ENCODE data around the gene PTPRT.

Gene PTPRT

GRCh38 chr20:42164121-42164890 is 1025.4 kb downstream of the PTPRT start:
- no peak for DNase-seq

- DNase-seq: no peak
Observed at GRCh38 chr20:42161228-42161829, 1028.4 kb downstream of the PTPRT start.

GRCh38 chr20:42159808-42160207 is 1029.9 kb downstream of the PTPRT start:
- no peak for DNase-seq

- no peak for DNase-seq
Observed at GRCh38 chr20:42158272-42158671, 1031.4 kb downstream of the PTPRT start.

- DNase-seq: no peak
Observed at GRCh38 chr20:42155586-42155985, 1034.1 kb downstream of the PTPRT start.

- no peak for DNase-seq
Observed at GRCh38 chr20:42152575-42152974, 1037.1 kb downstream of the PTPRT start.

- DNase-seq: no peak
Observed at GRCh38 chr20:42150230-42150629, 1039.5 kb downstream of the PTPRT start.

- no peak for DNase-seq
Observed at GRCh38 chr20:42138729-42139128, 1051.0 kb downstream of the PTPRT start.

- DNase-seq: no peak
Observed at GRCh38 chr20:42134265-42135098, 1055.2 kb downstream of the PTPRT start.

GRCh38 chr20:42130810-42131596 is 1058.7 kb downstream of the PTPRT start:
- DNase-seq: no peak

- no peak for DNase-seq
Observed at GRCh38 chr20:42125426-42125825, 1064.3 kb downstream of the PTPRT start.

- no peak for DNase-seq
Observed at GRCh38 chr20:42123981-42124473, 1065.7 kb downstream of the PTPRT start.

- DNase-seq: no peak
Observed at GRCh38 chr20:42118409-42119125, 1071.1 kb downstream of the PTPRT start.

GRCh38 chr20:42118001-42118400 is 1071.7 kb downstream of the PTPRT start:
- DNase-seq: no peak

- DNase-seq: no peak
Observed at GRCh38 chr20:42113236-42113635, 1076.5 kb downstream of the PTPRT start.

- no peak for DNase-seq
Observed at GRCh38 chr20:42112161-42112560, 1077.5 kb downstream of the PTPRT start.

- DNase-seq: no peak
Observed at GRCh38 chr20:42111349-42111748, 1078.4 kb downstream of the PTPRT start.

GRCh38 chr20:42110301-42110700 is 1079.4 kb downstream of the PTPRT start:
- no peak for DNase-seq

- no peak for DNase-seq
Observed at GRCh38 chr20:42102000-42102399, 1087.7 kb downstream of the PTPRT start.

- DNase-seq: no peak
Observed at GRCh38 chr20:42100137-42100704, 1089.5 kb downstream of the PTPRT start.

- no peak for DNase-seq
Observed at GRCh38 chr20:42099101-42099500, 1090.6 kb downstream of the PTPRT start.

GRCh38 chr20:42098418-42098817 is 1091.3 kb downstream of the PTPRT start:
- no peak for DNase-seq
